Activated naive CD8-positive, alpha-beta T cell (primary cell): ENCODE measurements around the gene RFC2.
"Not testable (repeated sequence)": the region's sequence is repeated elsewhere in the genome, so short reads cannot be mapped to it uniquely, and the experiment has no call there.

ENCODE experiments used
- H3K27ac Mint-ChIP-seq: one replicate; pipeline ENCODE4 v1.8.0; 2021; ENCODE audit warnings: mixed read lengths
- H3K27me3 Mint-ChIP-seq: one replicate; pipeline ENCODE4 v1.8.0; 2021; ENCODE audit warnings: mixed read lengths
- H3K36me3 Mint-ChIP-seq: one replicate; pipeline ENCODE4 v1.8.0; 2021; ENCODE audit warnings: mixed read lengths
- H3K4me1 Mint-ChIP-seq: one replicate; pipeline ENCODE4 v1.8.0; 2021; ENCODE audit warnings: low read depth, mixed read lengths
- H3K4me3 Mint-ChIP-seq: one replicate; pipeline ENCODE4 v1.8.0; 2021; ENCODE audit warnings: mild to moderate bottlenecking, mixed read lengths
- H3K9me3 Mint-ChIP-seq: one replicate; pipeline ENCODE4 v1.8.0; 2021; ENCODE audit warnings: low read depth, mixed read lengths

The RFC2 gene

GRCh38 chr7:74240482-74240881 is 13.7 kb downstream of the RFC2 start:
- H3K27ac Mint-ChIP-seq = no peak overlapping the region
- H3K4me1 Mint-ChIP-seq = peaks cover under 1% of the 10 kb centered on the region
- no peak overlapping the region for H3K4me3 Mint-ChIP-seq
- peaks cover 5% of the 10 kb centered on the region for H3K36me3 Mint-ChIP-seq
- H3K27me3 Mint-ChIP-seq = no peaks in the 10 kb centered on the region
- no peaks in the 10 kb centered on the region for H3K9me3 Mint-ChIP-seq

- Mint-ChIP-seq H3K4me1 (peaks cover 2% of the 10 kb centered on the region), H3K27ac (no peak overlapping the region), H3K4me3 (no peak overlapping the region), H3K36me3 (peaks cover 4% of the 10 kb centered on the region), H3K27me3 (no peaks in the 10 kb centered on the region), H3K9me3 (no peaks in the 10 kb centered on the region)
These were observed 17.9 kb downstream of the RFC2 start for GRCh38 chr7:74236284-74236683.

GRCh38 chr7:74235518-74236268 is 18.5 kb downstream of the RFC2 start:
- Mint-ChIP-seq H3K9me3 (no peaks in the 10 kb centered on the region), H3K4me3 (no peak overlapping the region), H3K36me3 (peaks cover 4% of the 10 kb centered on the region), H3K4me1 (peaks cover 2% of the 10 kb centered on the region), H3K27ac (no peak overlapping the region), H3K27me3 (no peaks in the 10 kb centered on the region)

- Mint-ChIP-seq H3K9me3 (no peaks in the 10 kb centered on the region), H3K27ac (no peak overlapping the region)
These were observed 20.4 kb downstream of the RFC2 start for GRCh38 chr7:74233655-74234285.

GRCh38 chr7:74231232-74231590 is 23.0 kb downstream of the RFC2 start:
- Mint-ChIP-seq H3K27me3 (no peaks in the 10 kb centered on the region), H3K4me3 (no peak overlapping the region), H3K36me3 (peaks cover 5% of the 10 kb centered on the region), H3K9me3 (no peaks in the 10 kb centered on the region), H3K27ac (no peak overlapping the region), H3K4me1 (peaks cover 7% of the 10 kb centered on the region)

More at GRCh38 chr7:74233655-74234285, 20.4 kb downstream of the RFC2 start:
- H3K4me3 Mint-ChIP-seq = no peak overlapping the region
- no peaks in the 10 kb centered on the region for H3K27me3 Mint-ChIP-seq
- peaks cover 2% of the 10 kb centered on the region for H3K4me1 Mint-ChIP-seq
- H3K36me3 Mint-ChIP-seq = peaks cover 2% of the 10 kb centered on the region

- Mint-ChIP-seq H3K27ac (no peak overlapping the region), H3K4me3 (no peak overlapping the region), H3K4me1 (peaks cover 7% of the 10 kb centered on the region), H3K27me3 (no peaks in the 10 kb centered on the region), H3K36me3 (peaks cover 5% of the 10 kb centered on the region), H3K9me3 (no peaks in the 10 kb centered on the region)
These were observed 23.6 kb downstream of the RFC2 start for GRCh38 chr7:74230446-74231231.

GRCh38 chr7:74228951-74229900 is 25.0 kb downstream of the RFC2 start:
- H3K36me3 Mint-ChIP-seq = peaks cover 4% of the 10 kb centered on the region

GRCh38 chr7:74226633-74227032 is 27.6 kb downstream of the RFC2 start:
- Mint-ChIP-seq H3K4me3 (no peak overlapping the region), H3K36me3 (peaks cover 4% of the 10 kb centered on the region), H3K4me1 (peaks cover 4% of the 10 kb centered on the region), H3K27ac (no peak overlapping the region), H3K27me3 (no peaks in the 10 kb centered on the region), H3K9me3 (no peaks in the 10 kb centered on the region)

More at GRCh38 chr7:74228951-74229900, 25.0 kb downstream of the RFC2 start:
- H3K9me3 Mint-ChIP-seq = no peaks in the 10 kb centered on the region
- H3K27ac Mint-ChIP-seq = no peak overlapping the region
- H3K27me3 Mint-ChIP-seq = no peaks in the 10 kb centered on the region
- H3K4me3 Mint-ChIP-seq = no peak overlapping the region
- peaks cover 4% of the 10 kb centered on the region for H3K4me1 Mint-ChIP-seq

GRCh38 chr7:74225400-74225799 is 28.8 kb downstream of the RFC2 start:
- Mint-ChIP-seq H3K9me3 (no peaks in the 10 kb centered on the region), H3K27ac (no peak overlapping the region), H3K36me3 (peaks cover 4% of the 10 kb centered on the region), H3K4me1 (peaks cover 4% of the 10 kb centered on the region), H3K27me3 (no peaks in the 10 kb centered on the region), H3K4me3 (no peak overlapping the region)

- not testable (repeated sequence) for H3K9me3 Mint-ChIP-seq, H3K27ac Mint-ChIP-seq, H3K36me3 Mint-ChIP-seq, H3K27me3 Mint-ChIP-seq, H3K4me3 Mint-ChIP-seq, H3K4me1 Mint-ChIP-seq
These were observed 29.3 kb downstream of the RFC2 start for GRCh38 chr7:74224907-74225306.

- H3K27ac Mint-ChIP-seq = no peak overlapping the region
- H3K9me3 Mint-ChIP-seq = no peaks in the 10 kb centered on the region
- H3K27me3 Mint-ChIP-seq = no peaks in the 10 kb centered on the region
- H3K4me3 Mint-ChIP-seq = no peak overlapping the region
- H3K36me3 Mint-ChIP-seq = peaks cover 4% of the 10 kb centered on the region
- peaks cover 4% of the 10 kb centered on the region for H3K4me1 Mint-ChIP-seq
These were observed 29.7 kb downstream of the RFC2 start for GRCh38 chr7:74224511-74224832.

- Mint-ChIP-seq H3K4me3 (no peak overlapping the region), H3K9me3 (no peaks in the 10 kb centered on the region), H3K36me3 (peaks cover 4% of the 10 kb centered on the region), H3K4me1 (peaks cover 4% of the 10 kb centered on the region), H3K27ac (no peak overlapping the region), H3K27me3 (no peaks in the 10 kb centered on the region)
These were observed 30.3 kb downstream of the RFC2 start for GRCh38 chr7:74223711-74224510.

GRCh38 chr7:74222851-74223710 is 31.1 kb downstream of the RFC2 start:
- Mint-ChIP-seq H3K36me3 (peaks cover 4% of the 10 kb centered on the region), H3K27ac (no peak overlapping the region), H3K4me1 (peaks cover 6% of the 10 kb centered on the region), H3K9me3 (no peaks in the 10 kb centered on the region), H3K27me3 (no peaks in the 10 kb centered on the region), H3K4me3 (no peak overlapping the region)
